ENCODE measurements around the gene SESN3.
A peak's percentile ranks its signal among the peaks of the same experiment; 100 is the strongest.
"Not testable (repeated sequence)": the region's sequence is repeated elsewhere in the genome, so short reads cannot be mapped to it uniquely, and the experiment has no call there.

SESN3 gene

GRCh38 chr11:95231127-95231880, at the start of gene SESN3:
Gene SESN3 (minus strand): TSS chr11:95231202. CDS start chr11:95230860, 342 bp downstream.
- peak; percentile 86 to 100 (median 98) for DNase-seq

GRCh38 chr11:95279921-95280868, 49.2 kb upstream of the SESN3 start:
- peak in 47 of 58 donors; percentile 5 to 80 (median 45) for DNase-seq

- DNase-seq: no peak
Observed at GRCh38 chr11:95277868-95278267, 46.9 kb upstream of the SESN3 start.

GRCh38 chr11:95276139-95276538, 45.1 kb upstream of the SESN3 start:
- DNase-seq: no peak

- DNase-seq: not testable (repeated sequence)
Observed at GRCh38 chr11:95273618-95274017, 42.6 kb upstream of the SESN3 start.

- DNase-seq: no peak
Observed at GRCh38 chr11:95269036-95269819, 38.2 kb upstream of the SESN3 start.

- DNase-seq: peak in 2 of 58 donors; percentile 11 to 18
Observed at GRCh38 chr11:95268391-95268790, 37.4 kb upstream of the SESN3 start.

- DNase-seq: no peak
Observed at GRCh38 chr11:95267601-95268213, 36.7 kb upstream of the SESN3 start.

GRCh38 chr11:95266751-95267374, 35.9 kb upstream of the SESN3 start:
- DNase-seq: no peak

- no peak for DNase-seq
Observed at GRCh38 chr11:95264881-95265280, 33.9 kb upstream of the SESN3 start.

GRCh38 chr11:95262994-95263765, 32.2 kb upstream of the SESN3 start:
- no peak for DNase-seq

GRCh38 chr11:95257456-95257971, 26.5 kb upstream of the SESN3 start:
- no peak for DNase-seq

- peak in 3 of 58 donors; percentile 1 to 42 (median 7) for DNase-seq
Observed at GRCh38 chr11:95256321-95256779, 25.3 kb upstream of the SESN3 start.

- DNase-seq: no peak
Observed at GRCh38 chr11:95255251-95256145, 24.5 kb upstream of the SESN3 start.

- DNase-seq: no peak
Observed at GRCh38 chr11:95254716-95255115, 23.7 kb upstream of the SESN3 start.

- DNase-seq: peak; percentile 2 to 94 (median 78)
Observed at GRCh38 chr11:95254131-95254704, 23.2 kb upstream of the SESN3 start.

- no peak for DNase-seq
Observed at GRCh38 chr11:95253141-95253540, 22.1 kb upstream of the SESN3 start.

- no peak for DNase-seq
Observed at GRCh38 chr11:95252586-95252985, 21.6 kb upstream of the SESN3 start.
